ENCODE results near the gene PGLYRP3.

Gene PGLYRP3

GRCh38 chr1:153312570-153313186, at the start of gene PGLYRP3:
PGLYRP3 (minus strand) TSS chr1:153312952; CDS start chr1:153310665, 2,287 bp downstream.
- H3K4me2 ChIP-seq (ENCODE audit: low read length), result no peak within 1 kb of the TSS
- no peaks in the 10 kb centered on the region for H3K79me2 ChIP-seq (ENCODE audit: insufficient read depth, low read length)
- TF ChIP-seq CTCF (IDR thresholded peaks at IDR 0.05; ENCODE audit: low read length) (no peak), EZH2 (IDR thresholded peaks at IDR 0.05; ENCODE audit: borderline replicate concordance, low read length) (no peak)
- H3K27me3 ChIP-seq (ENCODE audit: insufficient read depth, low read length), result no peaks in the 10 kb centered on the region
- H3F3A ChIP-seq (ENCODE audit: insufficient read depth, low read length), result no peaks in the 10 kb centered on the region
- H2AFZ ChIP-seq (ENCODE audit: low read length), result no peak within 1 kb of the TSS
- no peaks in the 10 kb centered on the region for H3K9me2 ChIP-seq (ENCODE audit: low read depth, low read length)
- H4K20me1 ChIP-seq (ENCODE audit: insufficient read depth, low read length), result no peaks in the 10 kb centered on the region
- no peak within 1 kb of the TSS for H3K4me3 ChIP-seq (ENCODE audit: low read depth, low read length, poor library complexity, severe bottlenecking)
- H3K9ac ChIP-seq (ENCODE audit: low read length), result no peak within 1 kb of the TSS
- H3K4me1 ChIP-seq (ENCODE audit: insufficient read depth, low read length, severe bottlenecking), result no peaks in the 10 kb centered on the region
- no peaks in the 10 kb centered on the region for H3K36me3 ChIP-seq (ENCODE audit: insufficient read depth, low read length)
- H3K27ac ChIP-seq (ENCODE audit: low read depth, low read length, poor library complexity, severe bottlenecking), result no peak within 1 kb of the TSS
- no peaks in the 10 kb centered on the region for H3K9me3 ChIP-seq (ENCODE audit: low read length)

DNA sequence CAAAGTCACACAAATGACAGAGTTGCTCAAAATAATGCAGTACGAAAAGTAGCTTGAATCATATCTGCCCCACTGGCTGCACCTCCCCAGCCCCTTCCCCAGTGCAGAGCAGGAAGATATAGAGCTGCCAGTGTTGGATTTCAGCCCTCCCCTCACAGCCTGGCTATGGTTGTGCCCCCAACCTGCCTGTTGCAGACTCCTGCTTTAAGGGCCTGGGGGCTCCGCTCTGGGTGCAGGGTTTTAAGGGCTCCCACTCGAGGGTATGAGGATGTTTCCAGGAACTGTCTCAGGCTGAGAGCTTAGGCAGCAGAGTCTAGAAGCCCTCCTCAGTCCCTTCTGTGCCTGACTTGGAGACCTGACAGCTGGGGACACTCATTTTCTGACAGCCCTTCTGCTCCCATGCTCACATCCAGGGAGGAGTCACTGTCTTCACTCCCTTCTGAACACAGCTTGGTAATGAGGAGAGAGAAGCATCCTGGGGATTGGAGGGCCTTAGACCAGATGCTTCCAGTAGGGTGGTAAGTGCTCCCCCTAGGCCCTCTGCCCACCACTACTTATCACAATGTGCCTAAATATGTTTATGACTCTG, 49.5 kb upstream of the PGLYRP3 start:
- Histone ChIP-seq H3K27ac (ENCODE audit: low read depth, low read length, poor library complexity, severe bottlenecking) (no peak overlapping the region), H3F3A (ENCODE audit: insufficient read depth, low read length) (no peaks in the 10 kb centered on the region), H3K9ac (ENCODE audit: low read length) (no peak overlapping the region), H3K9me2 (ENCODE audit: low read depth, low read length) (no peaks in the 10 kb centered on the region), H2AFZ (ENCODE audit: low read length) (no peak overlapping the region), H3K4me3 (ENCODE audit: low read depth, low read length, poor library complexity, severe bottlenecking) (no peak overlapping the region), H3K36me3 (ENCODE audit: insufficient read depth, low read length) (no peaks in the 10 kb centered on the region), H3K9me3 (ENCODE audit: low read length) (no peaks in the 10 kb centered on the region), H4K20me1 (ENCODE audit: insufficient read depth, low read length) (no peaks in the 10 kb centered on the region), H3K4me2 (ENCODE audit: low read length) (no peak overlapping the region), H3K79me2 (ENCODE audit: insufficient read depth, low read length) (no peaks in the 10 kb centered on the region), H3K27me3 (ENCODE audit: insufficient read depth, low read length) (no peaks in the 10 kb centered on the region), H3K4me1 (ENCODE audit: insufficient read depth, low read length, severe bottlenecking) (no peaks in the 10 kb centered on the region)
- no peak for TF ChIP-seq EZH2 (IDR thresholded peaks at IDR 0.05; ENCODE audit: borderline replicate concordance, low read length)
- no peak for TF ChIP-seq CTCF (IDR thresholded peaks at IDR 0.05; ENCODE audit: low read length)

DNA sequence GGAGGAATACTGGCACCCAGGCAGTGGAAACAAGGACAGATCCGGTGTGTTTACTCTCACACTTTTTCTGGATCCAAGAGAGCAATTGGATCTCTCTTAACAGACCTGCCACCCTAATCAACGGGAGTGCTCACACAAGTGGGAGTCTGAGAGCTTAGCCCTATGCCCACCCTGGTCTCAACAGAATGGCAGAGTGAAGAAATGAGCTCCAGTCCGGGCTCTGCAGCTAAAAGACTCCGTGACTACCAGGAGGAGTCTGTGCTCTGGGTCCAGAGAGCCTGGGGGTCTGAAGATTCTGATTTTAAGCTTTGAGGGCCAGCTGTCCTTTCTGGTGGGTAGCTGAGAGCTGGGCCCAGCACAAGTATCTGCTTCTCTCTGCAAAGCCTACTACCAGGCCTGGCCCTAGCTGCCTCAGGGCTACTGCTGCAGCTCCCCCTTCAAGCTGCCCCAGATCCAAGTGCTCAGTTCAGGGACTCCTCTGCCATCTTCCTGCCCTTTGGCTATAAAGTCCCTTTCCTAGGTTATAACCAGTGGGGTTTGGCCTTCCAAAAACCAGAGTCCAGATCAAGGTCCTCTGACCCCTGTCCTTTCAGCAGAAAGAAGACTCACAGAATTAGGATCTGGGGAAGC, 48.8 kb upstream of the PGLYRP3 start:
- Histone ChIP-seq H3K9me3 (ENCODE audit: low read length) (no peaks in the 10 kb centered on the region), H3F3A (ENCODE audit: insufficient read depth, low read length) (no peaks in the 10 kb centered on the region), H3K79me2 (ENCODE audit: insufficient read depth, low read length) (no peaks in the 10 kb centered on the region), H3K27ac (ENCODE audit: low read depth, low read length, poor library complexity, severe bottlenecking) (no peak overlapping the region), H3K9ac (ENCODE audit: low read length) (no peak overlapping the region), H3K4me1 (ENCODE audit: insufficient read depth, low read length, severe bottlenecking) (no peaks in the 10 kb centered on the region), H3K27me3 (ENCODE audit: insufficient read depth, low read length) (no peaks in the 10 kb centered on the region), H4K20me1 (ENCODE audit: insufficient read depth, low read length) (no peaks in the 10 kb centered on the region), H3K36me3 (ENCODE audit: insufficient read depth, low read length) (no peaks in the 10 kb centered on the region), H2AFZ (ENCODE audit: low read length) (no peak overlapping the region), H3K4me3 (ENCODE audit: low read depth, low read length, poor library complexity, severe bottlenecking) (no peak overlapping the region), H3K9me2 (ENCODE audit: low read depth, low read length) (no peaks in the 10 kb centered on the region), H3K4me2 (ENCODE audit: low read length) (no peak overlapping the region)
- TF ChIP-seq CTCF (IDR thresholded peaks at IDR 0.05; ENCODE audit: low read length) (no peak), EZH2 (IDR thresholded peaks at IDR 0.05; ENCODE audit: borderline replicate concordance, low read length) (no peak)

All from OCI-LY1 (cell line).